IPS-18a (cell line): ENCODE data around the gene CLEC4G.

Experiments
- H3K27ac ChIP-seq: one replicate; pipeline ENCODE4 v1.5.1; 2013; ENCODE audit warnings: low read length
- H3K27me3 ChIP-seq: one replicate; pipeline ENCODE4 v1.6.1; 2013; ENCODE audit warnings: mild to moderate bottlenecking, low read length; ENCODE audit not compliant: control insufficient read depth, insufficient read depth
- H3K36me3 ChIP-seq: one replicate; pipeline ENCODE4 v1.6.1; 2013; ENCODE audit warnings: low read depth, low read length; ENCODE audit not compliant: control insufficient read depth
- H3K4me1 ChIP-seq: one replicate; pipeline ENCODE4 v1.6.1; 2013; ENCODE audit warnings: low read depth, low read length; ENCODE audit not compliant: control insufficient read depth
- H3K4me3 ChIP-seq: one replicate; pipeline ENCODE4 v1.5.1; 2013; ENCODE audit warnings: low read length
- H3K9ac ChIP-seq: one replicate; pipeline ENCODE4 v1.6.1; 2013; ENCODE audit warnings: mild to moderate bottlenecking, low read length, moderate library complexity
- H3K9me3 ChIP-seq: one replicate; pipeline ENCODE4 v1.6.1; 2013; ENCODE audit warnings: low read depth, low read length; ENCODE audit not compliant: control insufficient read depth

Gene CLEC4G

GRCh38 chr19:7744871-7745650 is 13.2 kb upstream of the CLEC4G start:
- Histone ChIP-seq H3K27me3 (no peaks in the 10 kb centered on the region), H3K4me3 (no peak overlapping the region), H3K9me3 (no peaks in the 10 kb centered on the region), H3K36me3 (no peaks in the 10 kb centered on the region), H3K9ac (no peak overlapping the region), H3K27ac (no peak overlapping the region), H3K4me1 (peaks cover 7% of the 10 kb centered on the region)

- no peak overlapping the region for H3K27ac ChIP-seq
- H3K9ac ChIP-seq: no peak overlapping the region
- no peaks in the 10 kb centered on the region for H3K27me3 ChIP-seq
These were observed 12.4 kb upstream of the CLEC4G start for GRCh38 chr19:7744199-7744786.

GRCh38 chr19:7743425-7743841 is 11.5 kb upstream of the CLEC4G start:
- no peak overlapping the region for H3K9ac ChIP-seq
- H3K27ac ChIP-seq: no peak overlapping the region
- no peaks in the 10 kb centered on the region for H3K36me3 ChIP-seq
- peaks cover 7% of the 10 kb centered on the region for H3K4me1 ChIP-seq
- no peaks in the 10 kb centered on the region for H3K27me3 ChIP-seq
- no peak overlapping the region for H3K4me3 ChIP-seq
- H3K9me3 ChIP-seq: no peaks in the 10 kb centered on the region

More at GRCh38 chr19:7744199-7744786, 12.4 kb upstream of the CLEC4G start:
- Histone ChIP-seq H3K36me3 (no peaks in the 10 kb centered on the region), H3K4me1 (peaks cover 7% of the 10 kb centered on the region), H3K9me3 (no peaks in the 10 kb centered on the region), H3K4me3 (no peak overlapping the region)

- Histone ChIP-seq H3K4me1 (peaks cover 7% of the 10 kb centered on the region), H3K27me3 (no peaks in the 10 kb centered on the region), H3K9ac (no peak overlapping the region), H3K4me3 (no peak overlapping the region), H3K27ac (no peak overlapping the region), H3K36me3 (no peaks in the 10 kb centered on the region), H3K9me3 (no peaks in the 10 kb centered on the region)
These were observed 11.1 kb upstream of the CLEC4G start for GRCh38 chr19:7742991-7743390.

- H3K27me3 ChIP-seq: no peaks in the 10 kb centered on the region
- H3K4me1 ChIP-seq: peaks cover 6% of the 10 kb centered on the region
- H3K27ac ChIP-seq: no peak overlapping the region
- no peak overlapping the region for H3K4me3 ChIP-seq
- no peaks in the 10 kb centered on the region for H3K36me3 ChIP-seq
- no peak overlapping the region for H3K9ac ChIP-seq
- H3K9me3 ChIP-seq: no peaks in the 10 kb centered on the region
These were observed 10.7 kb upstream of the CLEC4G start for GRCh38 chr19:7742575-7742974.

- Histone ChIP-seq H3K27ac (no peak overlapping the region), H3K4me1 (no peaks in the 10 kb centered on the region), H3K36me3 (no peaks in the 10 kb centered on the region), H3K27me3 (peaks cover 2% of the 10 kb centered on the region), H3K9ac (no peak overlapping the region), H3K4me3 (no peak overlapping the region), H3K9me3 (no peaks in the 10 kb centered on the region)
These were observed 8.8 kb upstream of the CLEC4G start for GRCh38 chr19:7740682-7741054.

GRCh38 chr19:7739801-7740681 is 8.1 kb upstream of the CLEC4G start:
- H3K27ac ChIP-seq: no peak overlapping the region
- H3K4me1 ChIP-seq: no peaks in the 10 kb centered on the region

GRCh38 chr19:7739211-7739755 is 7.4 kb upstream of the CLEC4G start:
- Histone ChIP-seq H3K9ac (no peak overlapping the region), H3K4me3 (no peak overlapping the region), H3K27ac (no peak overlapping the region), H3K4me1 (no peaks in the 10 kb centered on the region), H3K27me3 (peaks cover 14% of the 10 kb centered on the region), H3K36me3 (no peaks in the 10 kb centered on the region), H3K9me3 (no peaks in the 10 kb centered on the region)

More at GRCh38 chr19:7739801-7740681, 8.1 kb upstream of the CLEC4G start:
- H3K9ac ChIP-seq: no peak overlapping the region
- H3K4me3 ChIP-seq: no peak overlapping the region
- H3K36me3 ChIP-seq: no peaks in the 10 kb centered on the region
- H3K9me3 ChIP-seq: no peaks in the 10 kb centered on the region
- H3K27me3 ChIP-seq: peaks cover 6% of the 10 kb centered on the region

GRCh38 chr19:7738023-7738422 is 6.1 kb upstream of the CLEC4G start:
- Histone ChIP-seq H3K36me3 (no peaks in the 10 kb centered on the region), H3K4me1 (no peaks in the 10 kb centered on the region), H3K9me3 (no peaks in the 10 kb centered on the region), H3K9ac (no peak overlapping the region), H3K27ac (no peak overlapping the region), H3K27me3 (peaks cover 20% of the 10 kb centered on the region), H3K4me3 (no peak overlapping the region)

- no peak overlapping the region for H3K27ac ChIP-seq
- H3K9ac ChIP-seq: no peak overlapping the region
- peaks cover 27% of the 10 kb centered on the region for H3K27me3 ChIP-seq
These were observed 5.3 kb upstream of the CLEC4G start for GRCh38 chr19:7737215-7737614.

GRCh38 chr19:7736148-7736547 is 4.2 kb upstream of the CLEC4G start:
- Histone ChIP-seq H3K9ac (no peak overlapping the region), H3K27ac (no peak overlapping the region), H3K27me3 (peaks cover 38% of the 10 kb centered on the region), H3K9me3 (no peaks in the 10 kb centered on the region), H3K4me3 (no peak overlapping the region), H3K4me1 (no peaks in the 10 kb centered on the region), H3K36me3 (no peaks in the 10 kb centered on the region)

More at GRCh38 chr19:7737215-7737614, 5.3 kb upstream of the CLEC4G start:
- Histone ChIP-seq H3K4me3 (no peak overlapping the region), H3K36me3 (no peaks in the 10 kb centered on the region), H3K9me3 (no peaks in the 10 kb centered on the region), H3K4me1 (no peaks in the 10 kb centered on the region)
